HG03342 (cell line): ENCODE results near the gene WBP2.

Source experiments
- ATAC-seq: cut with Tn5 transposase; IDR thresholded peaks from one replicate; pipeline ENCODE4 v1.9.1; 2021; ENCODE audit warnings: mild to moderate bottlenecking, moderate library complexity; ENCODE audit not compliant: unreplicated experiment

Gene WBP2

DNA sequence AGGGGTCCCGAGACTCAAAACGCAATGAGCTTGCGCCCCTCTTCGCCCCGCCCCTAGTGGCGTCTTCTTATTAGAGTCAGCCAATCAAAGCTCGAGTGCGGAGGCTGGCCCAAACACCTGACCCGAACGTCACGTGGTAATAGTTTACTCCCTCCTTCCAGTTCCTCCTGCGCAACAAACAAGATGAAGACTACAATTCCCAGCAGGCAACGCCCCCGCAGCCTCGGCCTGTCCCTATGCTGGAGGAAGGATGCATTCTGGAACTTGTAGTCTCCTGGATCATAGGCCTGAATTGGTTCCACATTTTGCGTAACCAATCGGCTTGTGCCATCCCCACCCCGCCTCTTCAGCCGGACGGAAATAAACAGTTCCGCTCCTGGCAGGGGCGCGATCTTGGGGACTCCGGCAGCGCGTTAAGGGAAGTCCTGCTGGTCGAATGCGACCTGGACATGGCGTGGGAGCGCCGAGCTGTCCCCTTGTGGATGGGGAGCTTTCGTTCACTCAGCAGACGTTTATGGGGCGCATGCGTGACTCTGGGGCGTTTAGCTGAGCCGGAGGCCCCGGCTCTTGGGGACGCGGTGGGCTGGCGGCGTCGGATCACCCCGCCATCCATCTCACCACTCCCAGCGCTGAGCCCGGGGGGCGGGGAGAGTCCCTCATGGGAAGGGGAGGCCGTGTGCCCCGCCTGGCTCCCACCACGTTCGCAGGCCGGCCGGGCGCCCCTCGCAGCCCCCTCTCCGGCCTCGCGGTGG is at the start of gene WBP2:
TSS of gene WBP2 (minus strand) at position 26 of the 752 bp plus-strand sequence. CDS start 38 bp downstream, outside the sequence.
- peak; percentile 82 for ATAC-seq

GRCh38 chr17:75902406-75902805 is 47.3 kb upstream of the WBP2 start:
- ATAC-seq = no peak

GRCh38 chr17:75901727-75902126 is 46.6 kb upstream of the WBP2 start:
- ATAC-seq = no peak

DNA sequence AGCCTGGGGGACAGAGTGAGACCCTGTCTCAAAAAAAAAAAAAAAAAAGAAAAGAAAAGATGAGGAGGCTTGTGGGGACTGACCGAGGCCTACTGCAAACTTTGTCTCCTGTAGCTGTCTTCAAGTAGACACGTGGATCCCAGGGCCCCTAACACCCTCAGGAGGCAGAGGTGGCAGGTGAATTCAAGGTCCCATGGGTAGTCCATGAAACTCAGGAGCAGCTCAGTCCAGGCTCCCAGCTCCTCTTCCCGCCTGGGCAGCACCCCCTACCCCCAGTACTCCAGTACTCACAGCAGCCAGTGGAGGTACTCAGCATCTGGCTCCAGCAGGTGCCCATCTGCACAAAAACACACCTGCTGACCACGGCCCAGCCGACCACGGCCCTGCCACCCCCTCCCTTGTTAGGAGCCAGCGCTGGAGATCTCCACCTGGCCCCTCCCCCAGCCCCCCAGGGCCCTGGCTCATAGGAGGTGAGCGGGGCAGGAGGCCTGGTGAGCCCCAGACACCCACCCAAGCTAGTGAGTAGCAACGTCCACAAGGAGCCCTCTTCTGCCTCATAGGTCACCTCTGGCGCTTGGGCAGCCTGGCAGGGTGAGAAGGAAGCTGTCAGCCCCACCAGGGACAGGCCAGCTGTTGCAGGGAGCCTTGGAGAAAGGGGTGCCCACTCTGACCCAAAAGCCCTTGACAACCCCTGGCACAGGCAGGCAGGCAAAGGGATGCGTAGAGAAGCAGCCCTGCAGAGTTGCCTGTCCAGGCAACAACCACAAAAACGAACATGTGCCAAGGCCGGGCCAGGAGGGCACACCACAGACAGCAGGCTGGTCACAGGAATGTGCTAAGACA is 45.8 kb upstream of the WBP2 start:
- ATAC-seq = no peak

GRCh38 chr17:75899767-75900468 is 44.8 kb upstream of the WBP2 start:
- no peak for ATAC-seq

- no peak for ATAC-seq
Measured at GRCh38 chr17:75899353-75899752, 44.2 kb upstream of the WBP2 start.

GRCh38 chr17:75898791-75899190 is 43.7 kb upstream of the WBP2 start:
- ATAC-seq = no peak

- no peak for ATAC-seq
Measured at GRCh38 chr17:75898065-75898464, 42.9 kb upstream of the WBP2 start.

GRCh38 chr17:75897160-75898019 is 42.3 kb upstream of the WBP2 start:
- peak; percentile 7 for ATAC-seq

DNA sequence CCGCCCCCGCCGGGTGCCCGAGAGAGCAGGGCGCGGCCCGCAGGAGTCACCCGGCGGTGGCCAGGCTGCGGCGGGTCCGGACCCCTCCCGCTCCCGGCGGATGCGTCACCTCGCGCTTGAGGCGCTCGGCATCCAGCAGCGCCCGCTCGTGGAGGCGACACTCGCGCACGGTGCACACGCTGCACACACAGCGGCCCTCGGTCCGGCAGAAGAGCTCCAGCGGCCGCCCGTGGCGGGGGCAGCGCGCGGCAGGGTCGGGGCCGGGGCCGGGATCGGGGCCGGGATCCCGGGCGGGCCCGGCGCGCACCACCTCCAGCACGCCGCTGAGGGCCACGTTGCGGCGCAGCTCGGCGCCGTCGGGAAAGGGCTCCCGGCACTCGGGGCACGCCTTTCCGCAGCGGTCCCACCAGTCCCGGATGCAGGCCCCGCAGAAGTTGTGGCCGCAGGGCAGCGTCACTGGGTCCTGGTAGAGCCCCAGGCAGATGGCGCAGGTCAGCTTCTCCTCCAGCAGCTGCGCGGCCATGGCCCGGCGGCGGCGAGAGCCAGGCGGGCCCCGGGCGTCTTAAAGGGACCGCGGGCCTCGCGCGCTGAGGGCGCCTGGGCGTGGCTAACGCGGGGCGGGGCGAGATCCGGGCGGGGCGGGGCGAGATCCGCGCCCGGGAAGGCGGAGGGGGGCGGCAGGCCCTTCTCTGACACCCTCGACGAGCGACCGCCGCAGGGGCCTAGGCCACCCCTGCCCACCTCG is 41.5 kb upstream of the WBP2 start, which contains the start of gene TRIM65:
TSS of gene TRIM65 (minus strand) at position 537 of the 745 bp plus-strand sequence. CDS start at position 523, 14 bp downstream.
- ATAC-seq = peak; percentile 54

DNA sequence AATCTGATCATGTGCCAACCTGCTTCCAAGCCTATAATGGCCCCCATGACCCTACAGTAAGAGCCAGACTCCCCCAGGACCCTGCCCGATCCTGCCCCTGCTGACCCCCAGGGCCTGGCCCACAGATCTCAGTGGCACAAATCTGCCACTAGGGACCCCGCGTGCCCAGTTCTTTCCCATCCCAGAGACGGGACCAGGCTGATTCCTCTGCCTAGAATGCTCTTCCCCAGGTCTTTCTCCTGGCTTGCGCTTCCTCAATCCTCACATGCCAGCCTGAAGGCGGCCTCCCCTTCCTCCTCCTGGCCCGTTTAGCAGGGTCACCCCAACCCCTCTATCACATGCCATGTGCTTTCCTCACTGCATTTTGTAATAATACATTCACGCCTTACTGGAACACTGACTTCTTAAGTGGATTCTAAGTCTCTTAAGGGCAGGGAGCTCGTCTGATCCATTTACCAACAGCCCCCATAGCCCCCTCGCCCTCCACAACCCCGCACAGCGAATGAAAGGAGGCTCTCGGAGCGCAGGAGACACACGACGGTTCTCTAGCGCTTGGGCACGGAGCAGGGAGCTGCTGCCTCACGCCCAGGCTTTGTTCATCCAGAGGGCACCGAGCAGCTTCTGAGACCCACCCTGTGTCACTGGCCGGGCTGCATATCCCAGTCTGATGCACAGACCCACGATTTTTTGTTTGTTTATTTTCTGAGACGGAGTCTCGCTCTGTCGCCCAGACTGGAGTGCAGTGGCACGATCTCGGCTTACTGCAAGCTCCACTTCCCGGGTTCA is 40.4 kb upstream of the WBP2 start:
- ATAC-seq = no peak

GRCh38 chr17:75894049-75894733 is 39.1 kb upstream of the WBP2 start:
- ATAC-seq = no peak

GRCh38 chr17:75893305-75894048 is 38.3 kb upstream of the WBP2 start:
- ATAC-seq = no peak

GRCh38 chr17:75892556-75893224 is 37.6 kb upstream of the WBP2 start:
- ATAC-seq = no peak

GRCh38 chr17:75891605-75892555 is 36.7 kb upstream of the WBP2 start:
- ATAC-seq = no peak

GRCh38 chr17:75891022-75891604 is 36.0 kb upstream of the WBP2 start:
- no peak for ATAC-seq
